Neural progenitor cell (in vitro differentiated cells): ENCODE results near the gene CACNA1B. TPM values are rescaled to one million over a fixed set of nuclear protein-coding genes. Genes with fewer than 3 reads are reported as not detected.

Source experiments
- DNase-seq: peaks from one replicate; pipeline ENCODE4 v3.0.0-alpha.2; 2016; ENCODE audit warnings: low spot score
- H2AFZ ChIP-seq: fragments of 200-600 bp; sonication (generic); replicated peaks from 2 replicates; pipeline ENCODE4 v1.6.1; 2016; ENCODE audit warnings: antibody characterized with exemption
- H3F3A ChIP-seq: fragments of 200-600 bp; sonication (generic); 2 replicates; pipeline ENCODE4 v1.6.1; 2016; ENCODE audit warnings: antibody characterized with exemption, low read depth
- H3K27ac ChIP-seq: fragments of 200-600 bp; sonication (generic); 2 replicates; pipeline ENCODE4 v1.5.1; 2016; ENCODE audit warnings: mild to moderate bottlenecking
- H3K27me3 ChIP-seq: fragments of 200-600 bp; sonication (generic); 2 replicates; pipeline ENCODE4 v1.6.1; 2016; ENCODE audit warnings: mild to moderate bottlenecking, moderate library complexity
- H3K36me3 ChIP-seq: fragments of 200-600 bp; sonication (generic); 2 replicates; pipeline ENCODE4 v1.5.1; 2016
- H3K4me1 ChIP-seq: fragments of 200-600 bp; sonication (generic); 2 replicates; pipeline ENCODE4 v1.6.1; 2016; ENCODE audit warnings: mixed run types
- H3K4me2 ChIP-seq: fragments of 200-600 bp; sonication (generic); 2 replicates; pipeline ENCODE4 v1.6.1; 2016
- H3K4me3 ChIP-seq: fragments of 200-600 bp; sonication (generic); 2 replicates; pipeline ENCODE4 v1.5.1; 2016
- H3K79me2 ChIP-seq: fragments of 200-600 bp; sonication (generic); 2 replicates; pipeline ENCODE4 v1.6.1; 2016; ENCODE audit warnings: low read depth
- H3K9ac ChIP-seq: fragments of 200-600 bp; sonication (generic); 2 replicates; pipeline ENCODE4 v1.6.1; 2016
- H3K9me3 ChIP-seq: fragments of 200-600 bp; sonication (generic); 2 replicates; pipeline ENCODE4 v1.5.1; 2016; ENCODE audit warnings: low read depth
- H4K20me1 ChIP-seq: fragments of 200-600 bp; sonication (generic); 2 replicates; pipeline ENCODE4 v1.6.1; 2016; ENCODE audit warnings: low read depth
- H3K27ac Mint-ChIP-seq: 3 replicates; pipeline ENCODE4 v1.8.0; 2021; ENCODE audit warnings: mixed read lengths
- H3K27me3 Mint-ChIP-seq: 2 replicates; pipeline ENCODE4 v1.8.0; 2022; ENCODE audit warnings: low read depth, mild to moderate bottlenecking, inconsistent platforms, moderate library complexity, mixed read lengths; ENCODE audit not compliant: insufficient read depth
- H3K36me3 Mint-ChIP-seq: 3 replicates; pipeline ENCODE4 v1.8.0; 2021; ENCODE audit warnings: mixed read lengths
- H3K4me1 Mint-ChIP-seq: 3 replicates; pipeline ENCODE4 v1.8.0; 2021; ENCODE audit warnings: mixed read lengths
- H3K4me3 Mint-ChIP-seq: 3 replicates; pipeline ENCODE4 v1.8.0; 2021; ENCODE audit warnings: mild to moderate bottlenecking, moderate library complexity, mixed read lengths
- H3K9me3 Mint-ChIP-seq: 3 replicates; pipeline ENCODE4 v1.8.0; 2020; ENCODE audit warnings: mixed read lengths
- CTCF ChIP-seq: fragments of 200-600 bp; sonication (generic); IDR thresholded peaks from 2 replicates; pipeline ENCODE4 v1.5.1; 2017; ENCODE audit warnings: antibody characterized with exemption, mild to moderate bottlenecking
- EZH2 ChIP-seq: fragments of 200-600 bp; sonication (generic); IDR thresholded peaks from 2 replicates; pipeline ENCODE4 v1.6.1; 2017; ENCODE audit warnings: antibody characterized with exemption, mild to moderate bottlenecking, moderate library complexity
- EZH2phosphoT487 ChIP-seq: fragments of 200-600 bp; sonication (generic); IDR thresholded peaks from 2 replicates; pipeline ENCODE4 v1.6.1; 2017; ENCODE audit warnings: antibody characterized with exemption
- total RNA-seq: library from RNA; depleted of rRNA; stranded (reverse); fragments of >200 nt; gene quantifications from 2 replicates; pipeline ENCODE4 v1.2.3, GENCODE V29; 2015; ENCODE audit warnings: low replicate concordance

Gene CACNA1B
- total RNA-seq, 1 donor from 2014 or later: 0.30 TPM

GRCh38 chr9:137924169-137924568 lies 46.6 kb downstream of the CACNA1B start:
- Mint-ChIP-seq H3K4me1 (peaks cover 5% of the 10 kb centered on the region), H3K27me3 (peaks cover 4% of the 10 kb centered on the region), H3K36me3 (no peaks in the 10 kb centered on the region), H3K27ac (no peak overlapping the region), H3K4me3 (no peak overlapping the region), H3K9me3 (peaks cover 20% of the 10 kb centered on the region)
- no peaks in the 10 kb centered on the region for H3K36me3 ChIP-seq
- no peaks in the 10 kb centered on the region for H3K27me3 ChIP-seq
- no peaks in the 10 kb centered on the region for H3K79me2 ChIP-seq
- H3K4me1 ChIP-seq: no peaks in the 10 kb centered on the region
- no peak overlapping the region for H3K4me3 ChIP-seq
- no peak for DNase-seq
- H3F3A ChIP-seq: no peaks in the 10 kb centered on the region
- no peaks in the 10 kb centered on the region for H3K9me3 ChIP-seq
- H3K27ac ChIP-seq: no peak overlapping the region
- TF ChIP-seq CTCF: no peak
- TF ChIP-seq EZH2: no peak
- TF ChIP-seq EZH2phosphoT487: no peak
- no peak overlapping the region for H3K9ac ChIP-seq
- H4K20me1 ChIP-seq: no peaks in the 10 kb centered on the region
- H2AFZ ChIP-seq: no peak overlapping the region
- H3K4me2 ChIP-seq: no peak overlapping the region

- H3K4me2 ChIP-seq: no peak overlapping the region
- no peak overlapping the region for H3K27ac Mint-ChIP-seq
- H3K36me3 Mint-ChIP-seq: no peaks in the 10 kb centered on the region
These were observed 47.3 kb downstream of the CACNA1B start for GRCh38 chr9:137924761-137925369.

GRCh38 chr9:137943655-137944054 lies 66.1 kb downstream of the CACNA1B start:
- H4K20me1 ChIP-seq: no peaks in the 10 kb centered on the region

More at GRCh38 chr9:137924761-137925369, 47.3 kb downstream of the CACNA1B start:
- peak overlapping the region; percentile 16 for H3K4me3 Mint-ChIP-seq
- peaks cover 20% of the 10 kb centered on the region for H3K9me3 Mint-ChIP-seq
- DNase-seq: no peak
- H3K27me3 Mint-ChIP-seq: peaks cover 4% of the 10 kb centered on the region
- no peak overlapping the region for H2AFZ ChIP-seq
- H3K9me3 ChIP-seq: no peaks in the 10 kb centered on the region
- H4K20me1 ChIP-seq: no peaks in the 10 kb centered on the region
- no peak for TF ChIP-seq CTCF
- TF ChIP-seq EZH2phosphoT487: no peak
- no peak for TF ChIP-seq EZH2
- no peaks in the 10 kb centered on the region for H3K79me2 ChIP-seq
- H3K9ac ChIP-seq: no peak overlapping the region
- no peaks in the 10 kb centered on the region for H3K4me1 ChIP-seq
- H3K27me3 ChIP-seq: no peaks in the 10 kb centered on the region
- H3F3A ChIP-seq: no peaks in the 10 kb centered on the region
- no peak overlapping the region for H3K27ac ChIP-seq
- no peak overlapping the region for H3K4me3 ChIP-seq
- no peaks in the 10 kb centered on the region for H3K4me1 Mint-ChIP-seq
- H3K36me3 ChIP-seq: no peaks in the 10 kb centered on the region

GRCh38 chr9:137945581-137945980 lies 68.0 kb downstream of the CACNA1B start:
- no peak overlapping the region for H3K9ac ChIP-seq
- no peak overlapping the region for H3K27ac ChIP-seq
- no peak overlapping the region for H3K4me2 ChIP-seq
- Mint-ChIP-seq H3K4me3 (no peak overlapping the region), H3K36me3 (peaks cover 1% of the 10 kb centered on the region), H3K4me1 (no peaks in the 10 kb centered on the region), H3K9me3 (peaks cover 48% of the 10 kb centered on the region), H3K27ac (no peak overlapping the region), H3K27me3 (no peaks in the 10 kb centered on the region)
- no peaks in the 10 kb centered on the region for H3K36me3 ChIP-seq
- DNase-seq: no peak
- H3K9me3 ChIP-seq: peaks cover 25% of the 10 kb centered on the region
- no peak overlapping the region for H2AFZ ChIP-seq
- H3K4me1 ChIP-seq: no peaks in the 10 kb centered on the region
- no peaks in the 10 kb centered on the region for H3K27me3 ChIP-seq
- no peaks in the 10 kb centered on the region for H3K79me2 ChIP-seq
- no peak for TF ChIP-seq EZH2
- no peak for TF ChIP-seq EZH2phosphoT487
- TF ChIP-seq CTCF: no peak
- H3K4me3 ChIP-seq: no peak overlapping the region
- peaks cover 9% of the 10 kb centered on the region for H3F3A ChIP-seq
- no peaks in the 10 kb centered on the region for H4K20me1 ChIP-seq

More at GRCh38 chr9:137943655-137944054, 66.1 kb downstream of the CACNA1B start:
- DNase-seq: no peak
- Histone ChIP-seq H3K27me3 (no peaks in the 10 kb centered on the region), H3K9me3 (peaks cover 30% of the 10 kb centered on the region), H3K4me3 (no peak overlapping the region), H2AFZ (no peak overlapping the region), H3K4me2 (no peak overlapping the region), H3K27ac (no peak overlapping the region), H3F3A (peaks cover 9% of the 10 kb centered on the region), H3K9ac (no peak overlapping the region), H3K36me3 (no peaks in the 10 kb centered on the region), H3K4me1 (no peaks in the 10 kb centered on the region), H3K79me2 (no peaks in the 10 kb centered on the region)
- Mint-ChIP-seq H3K27me3 (no peaks in the 10 kb centered on the region), H3K4me3 (no peak overlapping the region), H3K36me3 (peaks cover 1% of the 10 kb centered on the region), H3K4me1 (no peaks in the 10 kb centered on the region), H3K27ac (no peak overlapping the region), H3K9me3 (peaks cover 55% of the 10 kb centered on the region)
- no peak for TF ChIP-seq EZH2
